ENCODE data around the gene AUTS2. TPM values are rescaled to one million over a fixed set of nuclear protein-coding genes. Genes with fewer than 3 reads are reported as not detected.
A peak's percentile ranks its signal among the peaks of the same experiment; 100 is the strongest.

Gene AUTS2
- total RNA-seq, 5 donors from 2014 or later (not counting 1 experiment from before 2014, with no cell fraction given): 10.6 to 66.2 (median 37.6) TPM

- 33% methylated on average over 6 of the region's 6 CpGs for WGBS (ENCODE audit: insufficient coverage)
- no peaks in the 10 kb centered on the region for H3K9me3 ChIP-seq
- H3K4me3 ChIP-seq (ENCODE audit: control insufficient read depth in 1 of 2, extremely low read depth in 1 of 2, low read length in 1 of 2): no peak overlapping the region
- no peaks in the 10 kb centered on the region for H3K27me3 Mint-ChIP-seq
- H3K4me1 ChIP-seq (ENCODE audit: control insufficient read depth in 1 of 2, extremely low read depth in 1 of 2, insufficient read depth in 2 of 2, low read length in 2 of 2): peaks cover 7 to 20% of the 10 kb centered on the region in 2 experiments
- H3K27ac ChIP-seq (ENCODE audit: low read length): no peak overlapping the region
- ChIA-PET CTCF (interaction anchor here in 1 of 2 donors (0.8 kb wide), 1 partner anchor 213 kb away, joined by 3 read pairs; no protein-coding TSS in a partner anchor), POLR2A (no interaction called here)
- peaks cover 9 to 15% (median 11%) of the 10 kb centered on the region in 3 donors for H3K4me1 Mint-ChIP-seq
- peak overlapping the region; percentile 73 to 78 for H3K27ac Mint-ChIP-seq
- H3K27me3 ChIP-seq (replicated peaks in 1 of 2; ENCODE audit: control insufficient read depth in 2 of 2, extremely low read depth in 1 of 2, insufficient read depth in 2 of 2, low read length in 1 of 2): no peaks in the 10 kb centered on the region
- DNase-seq: peak in 1 of 35 experiments; percentile 18
- peaks cover 16 to 25% (median 20%) of the 10 kb centered on the region in 3 donors for H3K9me3 Mint-ChIP-seq
- peaks cover 7% of the 10 kb centered on the region for H3K36me3 Mint-ChIP-seq
- no peak overlapping the region for H3K4me3 Mint-ChIP-seq
- H3K36me3 ChIP-seq (ENCODE audit: control insufficient read depth in 2 of 2, extremely low read depth in 1 of 2, insufficient read depth in 1 of 2, low read length in 1 of 2): peaks cover 0 to 6% of the 10 kb centered on the region in 2 donors
- peak in 2 of 4 experiments; percentile 50 to 61 for ATAC-seq (replicated peaks in 1 of 4)
Observed at GRCh38 chr7:70797109-70797514, 1198.8 kb downstream of the AUTS2 start.

GRCh38 chr7:70799841-70800405 lies 1201.6 kb downstream of the AUTS2 start:
- DNase-seq: no peak
- Mint-ChIP-seq H3K4me3 (no peak overlapping the region), H3K27me3 (peaks cover 0 to 3% of the 10 kb centered on the region in 2 donors), H3K4me1 (peaks cover 9 to 15% (median 11%) of the 10 kb centered on the region in 3 donors), H3K27ac (no peak overlapping the region), H3K9me3 (peaks cover 20 to 29% (median 25%) of the 10 kb centered on the region in 3 donors), H3K36me3 (peaks cover 7% of the 10 kb centered on the region)
- ChIA-PET POLR2A (no interaction called here), CTCF (no interaction called here)
- Histone ChIP-seq H3K4me3 (ENCODE audit: control insufficient read depth in 1 of 2, extremely low read depth in 1 of 2, low read length in 1 of 2) (no peak overlapping the region), H3K9me3 (no peaks in the 10 kb centered on the region), H3K27me3 (replicated peaks in 1 of 2; ENCODE audit: control insufficient read depth in 2 of 2, extremely low read depth in 1 of 2, insufficient read depth in 2 of 2, low read length in 1 of 2) (no peaks in the 10 kb centered on the region), H3K36me3 (ENCODE audit: control insufficient read depth in 2 of 2, extremely low read depth in 1 of 2, insufficient read depth in 1 of 2, low read length in 1 of 2) (no peaks in the 10 kb centered on the region), H3K4me1 (ENCODE audit: control insufficient read depth in 1 of 2, extremely low read depth in 1 of 2, insufficient read depth in 2 of 2, low read length in 2 of 2) (peaks cover 7 to 20% of the 10 kb centered on the region in 2 experiments), H3K27ac (ENCODE audit: low read length) (no peak overlapping the region)
- no peak for ATAC-seq (replicated peaks in 1 of 4)
- 90% methylated on average over 2 of the region's 4 CpGs for WGBS (ENCODE audit: insufficient coverage)

GRCh38 chr7:70805360-70805759 lies 1207.1 kb downstream of the AUTS2 start:
- Histone ChIP-seq H3K4me3 (ENCODE audit: control insufficient read depth in 1 of 2, extremely low read depth in 1 of 2, low read length in 1 of 2) (no peak overlapping the region), H3K36me3 (ENCODE audit: control insufficient read depth in 2 of 2, extremely low read depth in 1 of 2, insufficient read depth in 1 of 2, low read length in 1 of 2) (no peaks in the 10 kb centered on the region), H3K27ac (ENCODE audit: low read length) (no peak overlapping the region), H3K27me3 (replicated peaks in 1 of 2; ENCODE audit: control insufficient read depth in 2 of 2, extremely low read depth in 1 of 2, insufficient read depth in 2 of 2, low read length in 1 of 2) (no peaks in the 10 kb centered on the region), H3K9me3 (no peaks in the 10 kb centered on the region), H3K4me1 (ENCODE audit: control insufficient read depth in 1 of 2, extremely low read depth in 1 of 2, insufficient read depth in 2 of 2, low read length in 2 of 2) (peaks cover 0 to 5% of the 10 kb centered on the region in 2 experiments)
- POLR2A ChIA-PET: no interaction called here
- no peak for DNase-seq
- CTCF ChIA-PET: no interaction called here
- peaks cover 3 to 12% (median 7%) of the 10 kb centered on the region in 3 donors for H3K4me1 Mint-ChIP-seq
- no peak for ATAC-seq (replicated peaks in 1 of 4)
- peaks cover 13 to 21% (median 16%) of the 10 kb centered on the region in 3 donors for H3K9me3 Mint-ChIP-seq
- H3K4me3 Mint-ChIP-seq: no peak overlapping the region
- no CpG with 5 or more reads among the region's 7 CpGs for WGBS (ENCODE audit: insufficient coverage)
- H3K36me3 Mint-ChIP-seq: peaks cover 3% of the 10 kb centered on the region
- peaks cover 0 to 6% of the 10 kb centered on the region in 2 donors for H3K27me3 Mint-ChIP-seq
- no peak overlapping the region for H3K27ac Mint-ChIP-seq

GRCh38 chr7:70807650-70808049 lies 1209.4 kb downstream of the AUTS2 start:
- Mint-ChIP-seq H3K36me3 (no peaks in the 10 kb centered on the region), H3K27me3 (peaks cover 0 to 11% of the 10 kb centered on the region in 2 donors), H3K9me3 (peaks cover 0 to 9% (median 4%) of the 10 kb centered on the region in 3 donors), H3K27ac (no peak overlapping the region), H3K4me3 (no peak overlapping the region), H3K4me1 (peaks cover 3 to 12% (median 9%) of the 10 kb centered on the region in 3 donors)
- no peak for ATAC-seq (replicated peaks in 1 of 4)
- no peaks in the 10 kb centered on the region for H3K36me3 ChIP-seq (ENCODE audit: control insufficient read depth in 2 of 2, extremely low read depth in 1 of 2, insufficient read depth in 1 of 2, low read length in 1 of 2)
- no peak for DNase-seq
- no peak overlapping the region for H3K4me3 ChIP-seq (ENCODE audit: control insufficient read depth in 1 of 2, extremely low read depth in 1 of 2, low read length in 1 of 2)
- 87% methylated on average over 3 of the region's 11 CpGs for WGBS (ENCODE audit: insufficient coverage)
- no peaks in the 10 kb centered on the region for H3K9me3 ChIP-seq
- ChIA-PET POLR2A (interaction anchor here in 1 of 2 donors (0.7 kb wide), 1 partner anchor 1671 kb away, joined by 8 read pairs; no protein-coding TSS in a partner anchor), CTCF (interaction anchor here in 1 of 2 donors (0.6 kb wide), 1 partner anchor 17 kb away, joined by 3 read pairs; no protein-coding TSS in a partner anchor)
- no peaks in the 10 kb centered on the region for H3K27me3 ChIP-seq (replicated peaks in 1 of 2; ENCODE audit: control insufficient read depth in 2 of 2, extremely low read depth in 1 of 2, insufficient read depth in 2 of 2, low read length in 1 of 2)
- peaks cover 0 to 3% of the 10 kb centered on the region in 2 experiments for H3K4me1 ChIP-seq (ENCODE audit: control insufficient read depth in 1 of 2, extremely low read depth in 1 of 2, insufficient read depth in 2 of 2, low read length in 2 of 2)
- no peak overlapping the region for H3K27ac ChIP-seq (ENCODE audit: low read length)

GRCh38 chr7:70808876-70809275 lies 1210.6 kb downstream of the AUTS2 start:
- H3K27me3 Mint-ChIP-seq: peaks cover 0 to 8% of the 10 kb centered on the region in 2 donors
- no peak overlapping the region for H3K4me3 Mint-ChIP-seq
- H3K36me3 Mint-ChIP-seq: no peaks in the 10 kb centered on the region
- no peak overlapping the region for H3K27ac ChIP-seq (ENCODE audit: low read length)
- H3K36me3 ChIP-seq (ENCODE audit: control insufficient read depth in 2 of 2, extremely low read depth in 1 of 2, insufficient read depth in 1 of 2, low read length in 1 of 2): no peaks in the 10 kb centered on the region
- CTCF ChIA-PET: no interaction called here
- peaks cover 0 to 3% of the 10 kb centered on the region in 2 experiments for H3K4me1 ChIP-seq (ENCODE audit: control insufficient read depth in 1 of 2, extremely low read depth in 1 of 2, insufficient read depth in 2 of 2, low read length in 2 of 2)
- POLR2A ChIA-PET: no interaction called here
- 42% methylated on average over 2 of the region's 6 CpGs for WGBS (ENCODE audit: insufficient coverage)
- H3K4me1 Mint-ChIP-seq: peaks cover 3 to 12% (median 9%) of the 10 kb centered on the region in 3 donors
- no peak overlapping the region for H3K4me3 ChIP-seq (ENCODE audit: control insufficient read depth in 1 of 2, extremely low read depth in 1 of 2, low read length in 1 of 2)
- no peaks in the 10 kb centered on the region for H3K9me3 ChIP-seq
- no peak overlapping the region for H3K27ac Mint-ChIP-seq
- H3K27me3 ChIP-seq (replicated peaks in 1 of 2; ENCODE audit: control insufficient read depth in 2 of 2, extremely low read depth in 1 of 2, insufficient read depth in 2 of 2, low read length in 1 of 2): no peaks in the 10 kb centered on the region
- DNase-seq (no peak), ATAC-seq (replicated peaks in 1 of 4) (no peak)
- H3K9me3 Mint-ChIP-seq: peaks cover 0 to 5% (median 0%) of the 10 kb centered on the region in 3 donors

GRCh38 chr7:70810558-70811139 lies 1212.4 kb downstream of the AUTS2 start:
- Mint-ChIP-seq H3K36me3 (no peaks in the 10 kb centered on the region), H3K27ac (no peak overlapping the region)

More at GRCh38 chr7:70810558-70811139, 1212.4 kb downstream of the AUTS2 start:
- CTCF ChIA-PET: interaction anchor here (0.7 kb wide), 2 partner anchors 571 to 767 kb away, joined by 7 to 17 read pairs; no protein-coding TSS in a partner anchor
- Mint-ChIP-seq H3K4me1 (peaks cover 3 to 12% (median 9%) of the 10 kb centered on the region in 3 donors), H3K27me3 (peaks cover 0 to 8% of the 10 kb centered on the region in 2 donors), H3K4me3 (no peak overlapping the region), H3K9me3 (peaks cover 0 to 10% (median 0%) of the 10 kb centered on the region in 3 donors)
- DNase-seq: no peak
- Histone ChIP-seq H3K4me3 (ENCODE audit: control insufficient read depth in 1 of 2, extremely low read depth in 1 of 2, low read length in 1 of 2) (no peak overlapping the region), H3K4me1 (ENCODE audit: control insufficient read depth in 1 of 2, extremely low read depth in 1 of 2, insufficient read depth in 2 of 2, low read length in 2 of 2) (peaks cover 0 to 3% of the 10 kb centered on the region in 2 experiments), H3K27ac (ENCODE audit: low read length) (no peak overlapping the region), H3K9me3 (no peaks in the 10 kb centered on the region), H3K36me3 (ENCODE audit: control insufficient read depth in 2 of 2, extremely low read depth in 1 of 2, insufficient read depth in 1 of 2, low read length in 1 of 2) (no peaks in the 10 kb centered on the region), H3K27me3 (replicated peaks in 1 of 2; ENCODE audit: control insufficient read depth in 2 of 2, extremely low read depth in 1 of 2, insufficient read depth in 2 of 2, low read length in 1 of 2) (no peaks in the 10 kb centered on the region)
- ATAC-seq (replicated peaks in 1 of 4): no peak
- POLR2A ChIA-PET: interaction anchor here in 1 of 2 donors (0.7 kb wide), 1 partner anchor 1536 kb away, joined by 6 read pairs; no protein-coding TSS in a partner anchor
- no CpG with 5 or more reads among the region's 3 CpGs for WGBS (ENCODE audit: insufficient coverage)

Data from T-cell (primary cell).